Pulmonary artery endothelial cell (primary cell): ENCODE measurements around the gene ASPG. TPM values are rescaled to one million over a fixed set of nuclear protein-coding genes. Genes with fewer than 3 reads are reported as not detected.

Experiments
- DNase-seq: peaks from one replicate; pipeline ENCODE4 v3.0.0-alpha.2; 2011; ENCODE audit warnings: low read depth, low spot score
- total RNA-seq: library from RNA; depleted of rRNA; stranded (reverse); fragments of >200 nt; gene quantifications from 2 replicates; pipeline ENCODE4 v1.2.3, GENCODE V29; 2014

ASPG gene
- total RNA-seq, 1 donor from 2014 or later, result not detected

DNA sequence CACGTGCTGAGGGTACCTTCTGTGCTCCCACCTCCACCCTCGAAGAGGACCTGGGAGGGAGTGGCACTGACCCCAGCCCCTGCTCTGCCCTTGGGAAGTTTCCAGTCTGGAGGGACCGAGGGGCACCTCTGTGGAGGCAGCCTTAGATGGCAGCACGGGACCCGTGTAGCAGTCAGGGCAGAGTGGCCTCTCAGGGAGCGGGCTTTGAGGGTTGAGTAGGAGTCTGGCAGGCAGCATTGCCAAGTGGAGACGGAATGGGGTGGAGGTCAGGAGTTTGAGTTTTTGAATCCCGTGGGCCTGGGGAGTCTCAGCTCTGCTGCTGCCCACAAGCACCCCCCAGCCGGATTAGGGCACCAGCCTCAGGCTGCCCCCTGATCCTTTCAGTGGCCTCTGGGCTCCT is 74.5 kb downstream of the ASPG start:
- no peak for DNase-seq

DNA sequence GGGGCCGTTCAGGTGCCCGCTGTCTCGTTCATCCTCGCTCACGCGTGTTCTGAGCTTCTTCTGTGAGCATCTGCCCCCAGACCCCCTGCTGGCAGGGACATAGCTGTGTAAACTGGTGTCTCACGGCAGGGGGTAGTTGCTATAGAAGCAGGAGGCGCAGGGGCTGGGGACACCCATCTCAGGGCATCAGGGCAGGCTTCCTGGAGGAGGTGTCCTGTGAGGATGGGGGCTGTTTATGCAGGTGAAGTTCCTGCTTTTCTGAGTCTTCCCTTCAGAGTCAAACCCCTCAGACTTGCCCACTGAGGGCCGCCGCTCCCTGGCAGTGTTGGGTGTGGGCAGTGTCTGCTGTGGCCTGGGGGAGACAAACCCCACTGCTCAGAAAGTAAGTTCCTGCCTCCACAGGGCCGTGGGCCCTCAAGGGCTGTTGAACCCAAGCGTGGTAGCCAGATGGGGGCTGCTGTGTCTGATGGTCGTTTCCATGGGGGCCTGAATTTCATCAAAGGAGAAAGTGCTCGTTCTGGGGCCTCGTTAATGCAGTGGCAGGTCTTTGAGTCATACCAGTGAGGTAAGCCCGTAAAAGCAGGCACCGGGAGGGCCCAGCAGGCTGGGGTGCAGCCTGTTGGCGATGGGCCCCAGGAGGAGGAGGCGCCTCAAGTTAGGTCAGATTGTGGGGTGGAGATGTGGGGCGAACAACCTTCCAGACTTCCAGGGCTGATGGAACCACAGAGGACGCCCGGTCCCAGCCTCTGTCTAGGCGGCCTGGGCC is 76.3 kb downstream of the ASPG start:
- no peak for DNase-seq

DNA sequence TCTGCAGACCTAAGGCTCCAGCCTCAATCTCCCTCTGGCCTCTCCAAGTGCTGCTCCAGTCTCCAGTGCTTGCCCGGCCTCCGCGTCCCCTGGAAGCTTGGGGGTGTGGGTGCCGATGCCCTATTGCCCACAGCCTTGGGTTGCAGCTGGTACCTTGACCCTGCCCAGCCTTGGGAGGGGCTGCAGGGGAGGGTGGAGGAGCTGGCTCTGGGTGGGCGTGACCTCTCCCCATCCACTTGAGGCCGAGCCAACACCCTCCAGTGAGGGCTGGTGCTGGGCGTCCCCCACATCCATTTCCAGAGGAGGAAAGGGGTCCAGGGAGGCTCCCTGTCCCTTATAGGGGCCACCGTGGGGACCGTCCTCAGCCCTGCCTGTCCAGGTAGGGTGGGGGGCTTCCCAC is 77.0 kb downstream of the ASPG start:
- DNase-seq, result no peak

DNA sequence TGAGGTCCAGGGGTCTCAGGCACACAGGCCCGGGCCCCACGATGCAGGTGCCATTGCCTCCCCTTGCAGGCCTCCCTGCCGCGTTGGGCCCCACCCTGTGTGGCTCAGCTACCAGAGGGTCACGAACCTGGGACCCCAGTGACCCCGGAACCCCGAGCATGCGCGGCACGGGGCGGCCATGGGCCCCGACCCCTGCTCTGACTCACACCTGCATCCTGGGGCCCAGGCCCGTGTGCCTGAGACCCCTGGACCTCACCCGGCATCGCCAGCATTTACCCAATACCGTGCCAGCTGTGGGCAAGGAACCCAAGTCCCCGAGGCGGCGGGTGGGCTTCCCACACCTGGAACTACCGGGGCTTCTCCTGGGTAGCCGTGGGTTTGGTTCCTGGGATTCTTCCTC is 78.0 kb downstream of the ASPG start:
- no peak for DNase-seq

DNA sequence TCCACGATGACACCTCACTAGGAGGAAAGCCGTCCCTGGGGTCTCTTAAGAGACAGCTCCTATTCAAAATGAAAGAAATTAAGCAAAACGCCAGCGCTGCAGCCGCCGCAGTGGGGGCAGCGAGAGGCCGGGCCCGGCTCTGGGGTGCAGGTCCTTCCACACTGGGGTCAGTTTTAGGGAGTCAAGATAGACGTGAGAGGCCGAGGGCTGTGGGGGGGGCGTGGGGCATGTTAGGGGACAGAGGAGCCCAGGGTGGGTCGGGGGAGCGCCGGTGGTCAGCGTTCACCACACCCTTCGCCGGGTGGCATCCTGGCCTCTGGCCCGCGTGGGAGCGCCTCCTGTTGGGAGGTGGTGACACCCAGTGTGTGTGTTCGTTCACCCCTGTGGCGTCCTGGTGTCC is 78.5 kb downstream of the ASPG start:
- DNase-seq, result no peak

DNA sequence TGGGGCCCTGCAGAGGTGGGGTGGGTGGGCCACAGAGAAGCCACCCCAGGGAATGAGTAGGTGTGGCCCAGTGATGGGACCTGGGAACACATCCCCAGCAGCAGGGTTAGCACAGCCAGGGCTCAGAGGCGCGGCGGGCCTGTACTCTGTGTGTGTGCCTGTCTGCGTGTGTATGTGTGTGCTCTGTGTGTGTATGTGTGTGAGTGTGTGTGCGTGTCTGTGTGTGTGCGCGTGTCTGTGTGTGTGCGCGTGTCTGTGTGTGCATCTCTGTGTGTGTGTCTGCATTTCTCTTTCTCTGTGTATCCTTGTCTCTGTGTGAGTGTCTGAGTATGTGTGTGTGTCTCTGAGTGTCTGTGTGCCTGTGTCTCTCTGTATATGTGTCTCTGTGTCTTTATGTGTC is 79.0 kb downstream of the ASPG start:
- DNase-seq, result no peak

Other genes starting within 250 kb of the ASPG start
- gene PPP1R13B, start 238.1 kb upstream of the ASPG start, total RNA-seq, result 7.5 and 8.9 TPM in 2 replicates
- 0.92 TPM in 2 replicates for gene TDRD9, start 157.2 kb upstream of the ASPG start, total RNA-seq
- not detected in 2 replicates for gene RD3L, start 143.2 kb upstream of the ASPG start, total RNA-seq
- 5.0 and 13.4 TPM in 2 replicates for gene KIF26A, start 52.9 kb downstream of the ASPG start, total RNA-seq